Hematopoietic multipotent progenitor cell treated with erythropoietin and hydrocortisone succinate and interleukin-3 and kit ligand, for 6 days (in vitro differentiated cells): ENCODE results near the gene KIF6.

Experiments used
- DNase-seq: peaks from one replicate; pipeline ENCODE4 v3.0.0-alpha.2; 2015

KIF6 gene

DNA sequence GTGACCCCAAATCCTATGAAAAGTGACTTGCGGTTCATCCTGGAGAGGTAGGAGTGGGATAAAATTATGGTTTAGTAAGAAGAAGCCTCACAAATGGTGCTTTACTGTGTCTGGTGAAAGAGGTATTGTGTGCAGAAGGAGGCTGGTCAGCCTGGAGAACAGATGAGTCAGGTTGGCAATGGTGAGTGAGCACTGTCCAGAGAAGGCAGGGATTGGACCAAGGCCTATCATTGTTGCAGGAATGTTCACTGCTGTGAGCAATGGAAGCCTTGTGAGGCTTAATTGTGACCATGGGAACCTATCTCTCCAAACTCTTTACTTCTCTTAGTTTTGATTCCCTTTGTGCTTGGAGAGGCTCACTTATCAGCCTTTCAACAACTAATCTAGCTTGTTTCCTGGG, 313.7 kb downstream of the KIF6 start:
- no peak for DNase-seq

DNA sequence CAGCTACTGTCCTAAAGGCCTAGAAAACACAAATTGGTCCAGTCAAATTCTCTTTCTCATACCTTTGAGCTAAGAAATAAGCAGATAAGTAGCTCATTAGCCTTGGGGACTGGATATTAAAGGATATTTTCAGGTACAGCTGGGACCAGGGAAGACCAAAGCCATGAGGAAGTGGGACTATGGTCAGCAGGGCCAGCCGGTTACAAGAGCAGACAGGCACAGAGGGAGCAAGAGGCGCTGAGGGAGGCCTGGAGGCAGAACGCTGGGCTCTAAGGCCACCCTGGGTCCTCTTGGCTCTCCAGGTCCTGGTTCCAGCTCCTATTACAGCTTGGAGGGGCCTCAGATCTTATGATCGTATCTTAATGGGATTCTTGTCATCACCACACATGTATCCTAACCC, 314.2 kb downstream of the KIF6 start:
- no peak for DNase-seq

DNA sequence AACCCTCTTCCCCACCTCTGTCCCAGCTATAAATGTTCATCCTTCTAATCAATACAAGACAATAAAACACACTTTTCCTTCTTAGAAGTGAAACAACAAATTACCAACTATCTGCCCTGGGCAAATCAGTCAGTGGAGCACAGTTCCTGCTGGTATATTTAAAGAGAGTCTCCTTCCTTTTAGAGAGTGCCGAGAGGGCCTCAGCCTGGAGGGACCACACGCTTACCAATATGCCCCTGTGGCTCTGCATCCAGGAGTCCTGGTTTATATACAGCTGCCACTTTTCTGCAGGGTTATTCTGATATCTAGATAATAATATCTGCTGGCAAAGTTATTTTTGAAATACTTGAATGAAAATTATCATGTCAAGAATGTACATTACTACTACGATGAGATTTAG, 315.3 kb downstream of the KIF6 start:
- no peak for DNase-seq

DNA sequence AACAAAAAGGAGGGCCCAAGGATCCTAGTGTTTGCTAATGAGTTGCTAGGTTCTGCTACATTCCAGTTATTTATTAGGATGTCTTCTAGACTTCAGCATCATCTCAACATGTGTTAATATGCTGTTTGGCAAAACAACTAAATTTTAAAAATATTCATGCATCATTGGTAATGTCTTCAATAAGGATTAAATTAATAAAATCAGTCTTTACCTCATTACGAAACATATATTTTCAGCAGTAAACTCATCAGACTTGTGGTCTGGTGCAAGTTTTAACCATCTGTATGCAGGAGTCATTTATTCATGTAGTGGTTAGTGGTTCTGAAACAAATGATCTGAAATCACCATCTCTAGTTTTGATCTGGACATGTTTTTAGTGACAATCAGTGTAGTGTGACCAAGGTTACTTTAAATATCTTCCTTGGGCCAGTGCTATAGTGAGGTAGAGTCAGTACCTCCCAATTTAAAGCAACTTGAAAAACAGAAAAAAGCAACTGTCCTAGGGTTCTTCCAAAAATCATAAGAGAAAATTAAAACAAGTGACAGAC, 317.7 kb downstream of the KIF6 start:
- DNase-seq: no peak

DNA sequence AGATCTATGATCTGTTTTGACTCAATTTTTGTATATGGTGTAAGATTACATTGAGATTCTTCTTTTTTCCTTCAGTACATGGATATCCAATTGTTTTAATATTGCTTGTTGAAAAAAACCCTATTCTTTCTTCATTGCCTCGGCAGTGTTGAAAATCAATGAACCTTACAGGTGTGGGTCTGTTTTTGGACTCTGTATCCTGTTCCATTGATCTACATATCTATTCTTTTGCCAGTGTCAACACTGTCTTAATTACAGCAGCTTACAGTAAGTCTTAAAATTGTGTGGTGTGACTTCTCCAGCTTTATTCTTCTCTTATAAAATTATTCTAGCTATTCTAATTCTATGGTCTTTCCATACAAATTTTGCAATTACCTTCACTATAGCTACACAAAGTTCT, 320.9 kb downstream of the KIF6 start:
- no peak for DNase-seq

DNA sequence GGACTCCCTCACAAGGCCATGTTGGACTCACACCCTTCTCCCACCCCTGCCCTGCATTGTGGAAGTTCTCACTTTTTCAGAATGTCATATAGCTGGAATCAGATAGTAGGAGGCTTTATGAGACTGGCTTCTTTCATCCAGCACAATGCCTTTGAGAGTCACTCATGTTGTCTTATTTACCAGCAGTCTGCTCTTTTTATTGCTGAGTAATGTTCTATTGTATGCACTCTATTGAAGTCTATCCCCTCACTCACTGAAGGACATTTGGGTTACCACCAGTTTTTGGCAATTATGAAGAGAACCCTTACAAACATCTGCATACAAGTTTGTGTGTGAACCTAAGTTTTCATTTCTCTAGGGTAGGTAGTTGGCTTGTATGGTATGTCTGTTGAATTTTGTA, 321.9 kb downstream of the KIF6 start:
- no peak for DNase-seq

DNA sequence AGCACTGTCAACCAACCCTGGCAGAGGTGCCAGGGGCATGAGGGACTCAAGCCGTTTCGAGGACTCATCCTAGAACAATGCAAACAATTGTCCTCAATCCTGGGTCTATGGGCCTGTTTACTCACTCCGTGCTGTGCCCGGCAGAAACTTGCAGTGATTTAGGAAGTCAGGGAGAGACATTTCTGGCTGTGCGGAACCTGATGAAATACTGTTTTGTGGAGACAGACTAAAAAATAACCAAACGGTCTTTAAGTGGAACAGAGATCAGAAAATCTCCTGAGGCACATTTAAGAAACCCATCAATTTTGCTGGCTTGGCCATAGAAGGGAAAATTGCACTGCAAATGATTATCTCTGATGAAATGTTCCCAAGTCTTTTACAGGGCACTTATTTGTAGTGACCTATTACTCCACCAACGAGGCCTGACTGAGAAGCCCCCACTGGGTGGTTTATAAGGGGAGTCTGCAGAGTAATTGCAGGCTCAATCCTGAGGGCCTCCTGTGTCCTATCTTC, 322.9 kb downstream of the KIF6 start:
- no peak for DNase-seq

DNA sequence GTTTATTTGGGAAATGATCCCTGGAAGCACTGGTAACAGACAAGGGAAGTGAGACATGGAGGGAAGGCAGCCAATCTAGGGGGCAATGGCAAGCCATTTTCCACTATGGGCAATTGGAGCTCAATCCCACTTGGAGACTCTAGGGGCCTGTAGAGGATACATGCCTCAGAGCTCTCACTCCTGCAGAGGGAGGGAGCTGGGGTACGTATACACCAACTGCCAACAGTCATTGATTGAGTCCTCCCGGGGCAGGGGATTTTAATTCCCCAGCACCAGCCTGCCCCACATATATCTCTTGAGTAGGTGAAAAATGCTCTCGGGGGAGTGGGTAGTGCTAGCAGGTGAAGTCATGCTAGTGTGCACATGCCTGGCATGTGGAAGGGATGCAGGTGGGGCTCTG, 323.8 kb downstream of the KIF6 start:
- no peak for DNase-seq

DNA sequence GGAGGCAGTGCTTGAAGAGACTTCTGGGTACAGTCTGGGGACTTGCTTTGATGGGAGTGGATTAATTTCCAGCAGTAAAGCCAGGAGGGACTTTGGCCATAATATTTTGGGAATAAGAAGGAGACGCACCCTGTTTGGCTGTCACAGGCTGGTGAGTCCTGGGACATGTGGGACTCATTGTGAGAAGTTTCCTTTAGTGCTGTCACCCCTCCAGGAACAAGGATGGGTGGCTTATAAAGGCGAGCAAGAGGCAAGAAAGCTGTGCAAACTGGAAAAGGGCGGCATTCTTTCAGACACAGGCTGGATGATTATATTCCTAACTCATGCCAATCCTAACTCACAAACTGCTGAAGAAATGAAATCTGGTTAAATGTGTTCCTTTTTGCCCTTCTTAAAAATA, 325.2 kb downstream of the KIF6 start:
- DNase-seq: no peak

DNA sequence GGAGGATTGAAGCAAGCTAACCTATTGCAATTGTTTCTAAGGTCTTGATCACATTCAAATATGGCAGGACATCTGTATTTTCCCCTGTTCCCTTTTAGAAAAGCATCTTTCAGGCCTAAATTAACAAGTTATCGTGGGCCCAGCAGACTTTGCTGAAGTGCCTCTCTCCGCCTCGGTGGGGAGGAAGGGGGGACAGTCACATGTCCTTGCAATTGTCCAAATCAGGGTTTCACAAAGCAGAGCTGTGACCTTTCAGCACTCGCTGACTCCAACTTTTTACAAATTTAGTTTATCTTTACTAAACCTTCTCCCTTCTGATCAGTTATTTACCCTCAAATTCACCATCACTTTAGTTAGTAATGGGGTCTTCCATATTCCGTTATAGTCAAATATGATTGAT, 328.4 kb downstream of the KIF6 start:
- no peak for DNase-seq

DNA sequence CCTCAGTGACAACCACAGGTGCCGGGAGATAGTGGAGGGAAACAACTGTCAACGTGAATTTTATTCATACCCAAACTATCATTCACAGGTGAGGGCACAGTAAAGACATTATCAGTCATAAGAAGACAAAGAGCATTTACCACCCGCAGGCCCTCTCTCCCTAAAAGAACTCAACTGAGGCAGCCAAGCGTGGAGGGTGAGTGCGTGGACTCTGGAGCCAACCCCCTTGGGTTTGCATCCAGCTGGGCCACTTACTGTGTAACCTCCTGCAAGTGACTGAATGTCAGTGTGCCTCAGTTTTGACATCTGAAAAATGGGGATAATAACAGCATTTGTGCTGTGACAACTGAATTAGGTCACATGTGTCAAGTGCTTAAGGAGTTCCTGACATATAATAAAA, 332.1 kb downstream of the KIF6 start:
- DNase-seq: no peak

DNA sequence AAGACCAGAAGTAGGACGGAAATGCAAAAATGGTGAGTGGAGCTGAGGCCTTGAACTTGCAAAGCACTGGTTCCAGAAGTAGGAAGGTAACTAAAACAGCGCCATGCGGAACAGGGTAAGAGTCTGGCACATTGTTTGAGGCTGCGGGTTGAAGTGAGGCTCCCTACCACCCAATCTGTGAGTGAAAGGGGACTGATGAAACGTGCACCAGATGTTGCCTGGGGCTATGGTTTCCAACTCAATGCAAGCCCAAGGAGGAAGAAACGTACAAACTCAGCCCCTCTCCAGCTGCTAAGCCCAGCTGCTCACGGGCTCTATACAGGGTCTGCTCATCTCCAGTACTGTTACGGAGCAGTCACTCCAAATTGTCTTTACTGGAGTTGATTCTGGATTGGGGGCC, 334.0 kb downstream of the KIF6 start:
- DNase-seq: no peak

DNA sequence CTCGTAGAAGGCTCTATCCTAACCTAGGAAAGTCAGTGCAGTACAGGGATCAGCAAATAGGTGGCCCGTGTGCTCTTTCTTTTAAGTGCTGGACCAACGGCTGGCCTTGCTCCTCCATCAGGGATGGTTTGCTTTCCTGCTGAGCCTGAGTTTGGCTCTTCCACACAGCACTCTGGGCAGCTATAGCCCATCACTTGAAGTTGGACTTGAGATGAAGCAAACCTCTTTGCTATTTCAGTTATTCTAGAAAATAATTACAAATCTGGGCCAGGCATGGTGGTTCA, 335.8 kb downstream of the KIF6 start:
- DNase-seq: no peak

DNA sequence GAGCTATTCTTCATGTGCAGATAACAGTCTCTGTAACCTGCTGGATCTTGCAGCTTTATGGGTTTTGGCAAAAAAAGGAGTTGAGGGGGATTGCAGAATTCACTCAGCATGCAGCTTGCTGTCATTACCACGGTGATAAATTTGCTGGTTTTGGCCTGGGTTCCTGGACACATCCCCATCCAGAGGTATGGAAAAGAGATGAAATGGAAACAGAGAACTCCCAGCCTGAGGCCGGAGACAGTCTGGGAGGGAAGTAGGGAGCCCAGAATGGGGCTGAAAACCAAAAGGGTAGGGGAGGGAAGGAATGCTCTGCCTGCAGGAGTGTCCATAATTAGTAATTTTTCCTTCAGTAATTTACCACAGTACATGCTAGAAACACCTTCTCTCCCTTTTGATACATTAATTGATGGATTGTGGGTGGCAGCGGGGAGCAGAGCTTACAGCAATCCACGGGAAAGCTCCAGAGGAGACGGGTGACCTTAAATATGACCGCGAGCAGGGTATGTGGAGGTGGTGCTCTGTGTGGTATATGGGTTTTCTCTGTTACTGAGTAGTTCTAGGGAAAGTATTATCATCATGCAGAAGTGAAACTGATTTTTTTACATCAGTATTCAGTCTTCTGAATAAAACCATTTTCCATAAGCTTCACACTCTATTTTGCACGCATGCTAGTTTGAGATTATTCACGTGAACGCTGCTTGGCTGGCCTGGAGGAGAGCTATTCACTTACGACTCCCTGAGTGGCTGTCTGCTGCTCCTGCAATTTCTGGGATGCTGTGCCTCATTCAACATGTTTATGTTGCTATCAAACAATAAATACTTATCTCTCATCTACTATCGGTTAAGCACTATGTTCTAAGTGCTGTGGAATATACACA, 336.4 kb downstream of the KIF6 start:
- DNase-seq: no peak

DNA sequence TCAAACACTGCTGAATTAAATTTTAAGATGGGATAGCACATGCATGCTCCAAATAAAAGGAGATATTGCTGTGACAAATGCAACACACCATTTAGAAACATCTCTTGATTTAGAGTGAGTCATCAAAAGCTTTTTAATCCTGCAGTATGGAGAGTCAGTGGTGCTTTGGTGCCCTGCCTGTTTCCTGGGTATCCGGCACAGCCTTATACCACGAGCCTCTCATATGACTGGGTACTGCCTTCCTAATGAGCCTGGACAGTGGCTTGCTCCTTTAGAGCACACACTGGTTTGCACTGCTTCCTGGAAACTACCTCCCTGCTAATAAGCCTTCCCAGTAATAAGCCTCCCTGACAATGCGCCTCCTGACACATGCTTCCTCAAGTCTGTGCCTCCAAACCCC, 337.4 kb downstream of the KIF6 start:
- no peak for DNase-seq

DNA sequence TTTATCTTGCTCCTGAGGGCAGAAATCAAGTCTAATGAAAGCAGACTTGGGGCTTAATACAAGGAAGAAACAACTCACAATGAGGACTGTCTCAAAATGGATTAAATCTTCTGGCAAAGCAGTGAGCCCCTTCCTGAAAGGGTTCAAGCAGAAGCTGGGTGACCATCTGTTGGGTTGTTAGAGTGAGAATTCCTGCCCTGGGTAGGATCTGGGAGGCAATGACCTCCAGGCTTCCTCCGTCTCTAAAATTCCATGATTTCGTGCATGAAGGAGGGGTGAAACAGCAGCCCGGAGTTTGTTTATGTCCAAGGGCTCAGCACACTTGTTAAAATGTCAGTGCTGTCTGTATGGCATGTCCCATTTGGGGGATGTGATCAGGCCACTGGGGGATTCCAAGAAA, 338.7 kb downstream of the KIF6 start:
- DNase-seq: no peak

DNA sequence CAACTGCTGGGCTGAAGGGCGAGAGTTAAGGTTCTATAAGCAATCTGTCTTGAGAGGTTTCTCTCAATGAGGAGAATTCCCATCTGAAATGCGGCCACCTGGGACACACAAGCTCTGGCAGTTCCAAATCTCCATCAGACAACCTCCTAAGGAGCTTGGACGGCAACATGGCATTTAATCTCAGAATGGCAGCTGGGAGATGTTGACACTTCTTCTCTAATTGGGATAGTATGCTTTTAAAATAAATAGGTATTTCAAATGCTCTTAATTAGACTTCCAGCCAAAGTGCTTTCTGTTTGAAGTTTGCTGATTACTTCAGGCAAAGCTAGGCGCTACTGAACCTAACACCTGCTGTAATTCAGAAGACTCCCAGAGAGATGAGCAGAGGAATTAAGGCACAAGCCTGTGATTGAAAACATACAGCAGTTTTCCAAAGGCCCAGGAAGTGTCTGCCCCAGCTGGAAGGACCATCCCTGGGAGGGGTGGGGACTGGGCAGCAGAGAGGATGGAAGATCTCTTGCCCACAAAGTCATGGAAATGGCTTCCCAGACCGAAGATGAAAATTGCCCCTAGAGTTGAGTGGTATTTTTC, 343.6 kb downstream of the KIF6 start:
- DNase-seq: no peak

DNA sequence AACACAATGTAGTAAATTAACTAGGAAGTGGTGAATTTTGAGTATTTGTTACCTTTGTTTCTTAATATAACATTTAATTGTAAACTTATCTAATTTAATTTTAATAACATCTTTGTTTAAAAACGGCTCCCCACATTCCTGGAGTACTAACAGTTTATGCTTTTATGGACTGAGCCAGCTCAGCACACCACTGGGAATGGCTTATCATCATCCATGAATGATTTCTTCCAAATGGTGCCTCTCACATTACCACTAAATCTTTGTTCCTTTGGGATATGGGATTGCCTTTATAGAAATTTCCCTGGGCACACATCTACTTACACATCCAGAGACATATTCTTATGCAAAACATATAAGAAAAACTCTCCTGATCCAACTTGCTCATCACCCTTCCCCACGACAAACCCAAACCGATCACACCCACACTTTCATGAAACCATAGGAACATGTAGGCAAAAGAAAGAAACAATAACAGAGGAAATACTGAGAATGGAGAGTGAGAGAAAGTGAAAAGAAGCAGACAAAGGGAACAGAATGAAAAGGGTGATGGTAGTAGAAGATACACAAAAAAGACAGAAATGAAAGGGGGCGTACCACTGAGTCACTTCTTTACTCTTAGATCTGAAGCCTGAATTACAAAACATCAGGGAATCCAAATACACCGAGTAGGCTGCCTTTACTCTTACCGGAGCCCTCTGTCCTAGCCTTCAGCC, 344.2 kb downstream of the KIF6 start:
- DNase-seq: no peak

DNA sequence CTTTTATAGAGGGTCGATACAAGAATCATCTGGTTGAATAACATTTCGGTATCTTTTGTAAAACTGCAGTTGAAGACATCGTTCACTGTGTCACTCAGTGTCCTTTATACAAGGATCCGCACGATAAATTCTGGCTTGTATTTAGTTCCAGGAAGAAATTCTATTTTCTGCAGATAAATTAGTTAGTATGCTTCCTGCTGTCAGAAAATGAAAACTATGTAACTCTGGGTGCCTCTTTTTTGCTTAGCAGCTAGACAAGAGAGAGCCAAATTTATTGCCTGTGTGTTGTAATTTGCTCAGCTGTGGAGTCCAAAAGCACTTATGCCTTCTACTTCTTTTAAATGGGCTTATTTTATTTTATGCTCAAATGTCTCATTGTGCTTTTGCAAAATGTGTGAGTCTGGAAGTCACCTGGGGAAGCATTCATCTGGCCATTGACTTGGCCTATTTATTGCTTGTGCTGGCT, 346.2 kb downstream of the KIF6 start:
- DNase-seq: no peak

DNA sequence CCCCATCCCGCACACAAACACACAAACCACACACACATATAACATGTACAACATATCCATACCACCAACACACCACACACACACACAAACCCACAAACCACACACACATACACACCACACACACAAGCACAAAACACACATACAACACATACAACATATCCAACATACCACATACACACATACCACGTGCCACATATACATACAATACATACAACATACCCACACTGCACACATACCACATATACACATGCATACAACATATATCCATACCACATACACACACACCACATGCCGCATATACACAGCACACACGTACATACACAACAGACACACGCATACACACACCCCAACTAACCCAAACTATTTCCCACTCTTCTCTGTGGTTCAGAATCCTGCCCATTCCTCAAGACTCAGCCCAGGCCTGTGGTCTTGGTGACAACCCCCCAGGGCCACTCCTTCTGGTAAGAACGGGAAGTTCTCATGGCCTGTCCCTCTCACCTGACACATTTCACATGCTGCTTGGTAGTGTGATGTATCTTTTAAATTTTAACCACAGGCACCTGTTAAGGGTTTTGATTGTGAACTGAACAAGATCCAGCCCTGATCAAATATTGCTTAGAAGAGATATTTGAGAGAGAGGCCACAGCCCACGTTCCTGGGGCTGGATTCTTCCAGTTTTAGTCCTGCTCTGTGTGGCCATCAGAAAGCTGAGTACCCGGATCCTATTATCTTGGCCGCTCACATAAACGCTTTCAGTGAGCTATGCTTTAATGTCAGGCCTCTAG, 346.8 kb downstream of the KIF6 start:
- no peak for DNase-seq

DNA sequence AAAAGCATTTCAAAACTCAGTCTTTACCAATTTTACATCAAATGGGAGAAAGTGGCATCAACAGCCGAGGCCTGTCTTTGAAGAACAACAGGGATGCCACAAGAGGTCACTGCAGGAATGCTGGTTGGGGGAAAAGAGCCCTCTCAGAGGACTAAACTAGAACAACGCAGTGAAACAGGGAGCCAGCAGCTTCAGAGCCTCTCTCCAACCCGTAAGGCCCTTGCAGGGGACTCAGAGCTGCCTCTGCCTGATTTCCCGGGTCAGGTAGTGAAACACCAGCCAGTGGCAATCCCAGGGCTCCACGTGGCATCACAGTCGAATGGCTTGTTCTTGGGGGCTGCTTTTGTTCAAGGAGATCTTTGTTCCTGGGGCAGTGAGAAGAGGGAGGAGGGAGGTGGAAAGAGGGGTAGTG, 347.7 kb downstream of the KIF6 start:
- peak; percentile 54 for DNase-seq

DNA sequence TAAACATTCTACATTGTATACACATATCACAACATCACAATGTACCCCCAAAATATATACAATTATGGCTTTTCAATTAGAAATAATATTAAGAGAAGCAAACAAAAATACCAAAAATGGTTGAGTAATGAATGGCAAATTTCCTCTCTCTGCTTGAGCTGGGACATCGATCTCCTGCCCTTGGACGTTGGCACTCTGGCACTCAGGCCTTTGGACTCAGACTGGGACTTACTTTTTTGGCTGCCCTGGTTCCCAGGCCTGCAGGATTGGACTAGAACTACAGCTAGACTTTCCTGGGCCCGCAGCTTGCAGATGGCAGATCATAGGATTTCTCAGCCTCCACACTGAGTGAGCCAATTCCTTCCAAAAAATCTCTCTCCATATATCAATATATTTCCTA, 349.8 kb downstream of the KIF6 start:
- no peak for DNase-seq

DNA sequence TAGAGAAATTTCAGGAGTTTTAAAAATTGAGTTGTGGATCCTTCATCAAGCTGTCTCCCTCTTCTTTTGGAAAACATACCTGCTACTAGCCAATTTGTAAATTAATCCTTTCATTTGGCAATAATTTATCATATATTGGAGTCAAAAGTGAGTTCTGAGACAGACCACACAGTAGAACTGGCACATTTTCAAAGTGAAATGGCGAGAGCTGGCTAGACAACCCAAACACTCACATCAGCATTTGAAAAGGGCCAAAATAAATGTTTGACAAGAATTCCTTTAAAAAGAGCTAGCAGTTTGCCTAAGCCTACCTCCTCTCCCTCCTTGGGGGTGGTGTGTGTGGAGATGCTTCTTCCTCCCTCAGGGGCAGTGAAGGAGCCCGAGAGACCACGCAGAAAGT, 354.8 kb downstream of the KIF6 start:
- DNase-seq: no peak
